WTC11 (cell line): ENCODE data around the gene PARK7. TPM values are rescaled to one million over a fixed set of nuclear protein-coding genes. Genes with fewer than 3 reads are reported as not detected.

ENCODE experiments used
- ATAC-seq: fragments of 200-7000 bp; cut with Tn5 transposase; 2 replicates; pipeline ENCODE4 v1.10.0; 2021; ENCODE audit warnings: mild to moderate bottlenecking, moderate library complexity
- Bru-seq: library from RNA; stranded (reverse); fragments of 400-500 nt; gene quantifications from one replicate; lab custom pipeline; 2021; lab: Mats Ljungman, UMichigan
- CTCF ChIA-PET: fragments of 300-600 bp; sonication (Branson Sonifier 250); formaldehyde crosslinking; loops from one replicate; lab custom pipeline; 2021; ENCODE audit warnings: antibody characterized with exemption; lab: Charles Lee
- POLR2A ChIA-PET: fragments of 350-600 bp; sonication (Branson Sonifier 250); formaldehyde crosslinking; loops from one replicate; lab custom pipeline; 2021; ENCODE audit warnings: antibody characterized with exemption; lab: Charles Lee
- DNase-seq: peaks from one replicate; pipeline ENCODE4 v3.0.0; 2021; ENCODE audit warnings: low spot score
- H3K27ac Mint-ChIP-seq: 2 replicates; pipeline ENCODE4 v1.8.0; 2021; ENCODE audit warnings: mixed read lengths
- H3K27me3 Mint-ChIP-seq: 2 replicates; pipeline ENCODE4 v1.8.0; 2021; ENCODE audit warnings: low read depth, mild to moderate bottlenecking, moderate library complexity, mixed read lengths
- H3K36me3 Mint-ChIP-seq: 2 replicates; pipeline ENCODE4 v1.8.0; 2021; ENCODE audit warnings: mixed read lengths
- H3K4me1 Mint-ChIP-seq: 2 replicates; pipeline ENCODE4 v1.8.0; 2022; ENCODE audit warnings: mixed read lengths
- H3K4me3 Mint-ChIP-seq: 2 replicates; pipeline ENCODE4 v1.8.0; 2021; ENCODE audit warnings: mild to moderate bottlenecking, moderate library complexity, mixed read lengths
- H3K9me3 Mint-ChIP-seq: 2 replicates; pipeline ENCODE4 v1.8.0; 2021; ENCODE audit warnings: mixed read lengths
- CREM ChIP-seq: sonication (generic); formaldehyde crosslinking; IDR thresholded peaks from 2 replicates; pipeline ENCODE4 v1.8.1; 2022; ENCODE audit warnings: mild to moderate bottlenecking, missing genetic modification reagents, moderate library complexity
- ELF4 ChIP-seq: sonication (generic); formaldehyde crosslinking; IDR thresholded peaks from 2 replicates; pipeline ENCODE4 v1.8.1; 2022; ENCODE audit warnings: low read depth, mild to moderate bottlenecking, moderate library complexity, missing genetic modification reagents
- EMX1 ChIP-seq: fragments of 250-450 bp; sonication (Bioruptor Pico); IDR thresholded peaks from 2 replicates; pipeline ENCODE4 v1.8.0; 2021; ENCODE audit warnings: mild to moderate bottlenecking
- ESRRA ChIP-seq: sonication (generic); formaldehyde crosslinking; IDR thresholded peaks from 2 replicates; pipeline ENCODE4 v1.8.1; 2022; ENCODE audit warnings: mild to moderate bottlenecking, missing genetic modification reagents, borderline replicate concordance
- FOXP1 ChIP-seq: sonication (generic); formaldehyde crosslinking; IDR thresholded peaks from 2 replicates; pipeline ENCODE4 v1.8.0; 2022; ENCODE audit warnings: missing genetic modification reagents, mild to moderate bottlenecking, moderate library complexity, borderline replicate concordance
- KAT7 ChIP-seq: sonication (generic); formaldehyde crosslinking; IDR thresholded peaks from 2 replicates; pipeline ENCODE4 v1.8.1; 2023; ENCODE audit warnings: missing genetic modification reagents, mild to moderate bottlenecking, borderline replicate concordance
- NFATC4 ChIP-seq: fragments of 250-450 bp; sonication (Bioruptor Pico); IDR thresholded peaks from 2 replicates; pipeline ENCODE4 v1.9.0; 2021; ENCODE audit warnings: mild to moderate bottlenecking
- NFE2L1 ChIP-seq: sonication (generic); formaldehyde crosslinking; IDR thresholded peaks from 2 replicates; pipeline ENCODE4 v1.8.1; 2023; ENCODE audit warnings: missing genetic modification reagents
- SOX15 ChIP-seq: fragments of 250-450 bp; sonication (Bioruptor Pico); IDR thresholded peaks from 2 replicates; pipeline ENCODE4 v1.9.0; 2021; ENCODE audit warnings: mild to moderate bottlenecking
- TCF7 ChIP-seq: sonication (generic); formaldehyde crosslinking; IDR thresholded peaks from 2 replicates; pipeline ENCODE4 v1.8.0; 2022; ENCODE audit warnings: mild to moderate bottlenecking, low read depth, missing genetic modification reagents, moderate library complexity
- ZNF138 ChIP-seq: sonication (generic); formaldehyde crosslinking; conservative IDR thresholded peaks from 2 replicates; pipeline ENCODE4 v1.8.1; 2022; ENCODE audit warnings: mild to moderate bottlenecking, moderate library complexity, missing genetic modification reagents
- ZNF219 ChIP-seq: sonication (generic); formaldehyde crosslinking; IDR thresholded peaks from 2 replicates; pipeline ENCODE4 v1.8.0; 2023; ENCODE audit warnings: missing genetic modification reagents, mild to moderate bottlenecking, borderline replicate concordance
- ZNF317 ChIP-seq: sonication (generic); formaldehyde crosslinking; IDR thresholded peaks from 2 replicates; pipeline ENCODE4 v1.8.1; 2023; ENCODE audit warnings: low read depth, mild to moderate bottlenecking, moderate library complexity, missing genetic modification reagents, borderline replicate concordance
- ZNF396 ChIP-seq: fragments of 250-450 bp; sonication (Bioruptor Pico); IDR thresholded peaks from 2 replicates; pipeline ENCODE4 v1.8.0; 2021; ENCODE audit warnings: mild to moderate bottlenecking, moderate library complexity, borderline replicate concordance
- ZNF423 ChIP-seq: fragments of 250-450 bp; sonication (Bioruptor Pico); IDR thresholded peaks from 2 replicates; pipeline ENCODE4 v2.1.2; 2022; ENCODE audit warnings: mild to moderate bottlenecking, moderate library complexity
- long read RNA-seq, 3 experiments: library from RNA in 1 of 3; library from capped mRNA in 1 of 3; library from polyadenylated mRNA in 1 of 3; unstranded in 2 of 3; stranded (forward) in 1 of 3; transcript quantifications; one replicate each; pipeline ENCODE4 v2.0.0, GENCODE V29; 2021
- total RNA-seq: library from RNA; stranded (reverse); gene quantifications from 3 replicates; pipeline ENCODE4 v1.2.3, GENCODE V29; 2021
- TF ChIP-seq, protein P1 (sequence below): sonication (generic); formaldehyde crosslinking; IDR thresholded peaks from 2 replicates; pipeline ENCODE4 v1.8.1; 2022; ENCODE audit warnings: low read depth, missing genetic modification reagents, borderline replicate concordance
- TF ChIP-seq, protein P2 (sequence below): fragments of 250-450 bp; sonication (Bioruptor Pico); IDR thresholded peaks from 2 replicates; pipeline ENCODE4 v1.9.0; 2021; ENCODE audit warnings: moderate library complexity, mild to moderate bottlenecking, inconsistent platforms, borderline replicate concordance
- TF ChIP-seq, protein P3 (sequence below): sonication (generic); formaldehyde crosslinking; IDR thresholded peaks from 2 replicates; pipeline ENCODE4 v1.8.1; 2022; ENCODE audit warnings: mild to moderate bottlenecking, missing genetic modification reagents, moderate library complexity, borderline replicate concordance
- TF ChIP-seq, protein P4 (sequence below): sonication (generic); formaldehyde crosslinking; IDR thresholded peaks from 2 replicates; pipeline ENCODE4 v1.8.0; 2023; ENCODE audit warnings: missing genetic modification reagents, mild to moderate bottlenecking, borderline replicate concordance
- TF ChIP-seq, protein P5 (sequence below): fragments of 250-450 bp; sonication (Bioruptor Pico); IDR thresholded peaks from 2 replicates; pipeline ENCODE4 v1.9.0; 2021; ENCODE audit warnings: mild to moderate bottlenecking
- TF ChIP-seq, protein P6 (sequence below): sonication (generic); formaldehyde crosslinking; IDR thresholded peaks from 2 replicates; pipeline ENCODE4 v1.8.0; 2023; ENCODE audit warnings: mild to moderate bottlenecking, missing genetic modification reagents

The PARK7 gene
- total RNA-seq (337 to 343 TPM (median 340 TPM) in 3 replicates), Bru-seq, nascent RNA (percentile 82 among the genes with signal in this experiment)
- long read RNA-seq, experiment 1, transcript PARK7-209 (7 exons, 1,088 nt), result major isoform, 378 of 579 reads
- long read RNA-seq, experiment 1, transcript PARK7-201 (7 exons, 949 nt), result minor isoform, 163 of 579 reads
- long read RNA-seq, experiment 1, partial matches to known transcripts, result 21 of 579 reads
- long read RNA-seq, experiment 1, other reads (novel, unspliced or antisense), result 16 of 579 reads
- long read RNA-seq, experiment 2, transcript PARK7-209 (7 exons, 1,088 nt), result major isoform, 185 of 518 reads
- long read RNA-seq, experiment 2, transcript PARK7-201 (7 exons, 949 nt), result minor isoform, 135 of 518 reads
- long read RNA-seq, experiment 2, partial matches to known transcripts, result 126 of 518 reads
- long read RNA-seq, experiment 2, other reads (novel, unspliced or antisense), result 71 of 518 reads
- long read RNA-seq, experiment 3, transcript PARK7-201 (7 exons, 949 nt), result minor isoform, 412 of 1,595 reads
- long read RNA-seq, experiment 3, transcript PARK7-209 (7 exons, 1,088 nt), result major isoform, 1,121 of 1,595 reads
- long read RNA-seq, experiment 3, partial matches to known transcripts, result 9 of 1,595 reads
- long read RNA-seq, experiment 3, other reads (novel, unspliced or antisense), result 52 of 1,595 reads

DNA sequence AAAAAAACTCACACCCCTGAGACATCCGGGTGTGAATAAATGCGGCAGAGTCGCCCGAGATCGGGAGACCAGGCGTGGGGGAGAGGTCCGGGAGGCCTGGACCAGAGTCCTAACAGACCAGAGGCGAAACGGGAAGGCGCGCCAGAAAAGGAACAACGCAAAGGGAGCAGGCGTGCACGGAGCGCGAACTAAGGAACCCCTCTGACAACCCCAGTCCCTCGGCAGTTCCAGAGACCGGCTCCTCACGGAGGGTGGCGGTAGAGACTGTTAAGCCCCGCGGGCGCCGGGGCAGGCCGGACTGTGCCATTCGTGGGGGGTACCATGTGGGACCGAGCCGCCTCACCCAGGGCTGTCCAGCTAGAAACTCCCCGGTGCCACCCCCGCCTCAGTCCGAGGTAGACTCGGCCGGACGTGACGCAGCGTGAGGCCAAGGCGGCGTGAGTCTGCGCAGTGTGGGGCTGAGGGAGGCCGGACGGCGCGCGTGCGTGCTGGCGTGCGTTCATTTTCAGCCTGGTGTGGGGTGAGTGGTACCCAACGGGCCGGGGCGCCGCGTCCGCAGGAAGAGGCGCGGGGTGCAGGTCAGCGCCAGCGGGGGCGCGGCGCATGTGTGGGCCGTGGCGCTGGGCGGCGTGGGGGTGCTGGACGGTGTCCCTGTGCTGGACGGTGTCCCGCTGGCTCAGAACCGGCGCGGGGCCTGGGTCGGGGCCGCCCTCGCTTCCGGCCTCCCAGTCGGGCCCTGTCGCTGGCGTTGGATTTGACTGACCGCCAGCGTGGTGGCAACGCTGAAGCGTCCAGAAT lies at the start of gene PARK7:
TSS of gene PARK7 (plus strand) at position 496 of the 798 bp plus-strand sequence. CDS start 1,075 bp downstream, outside the sequence.
- Mint-ChIP-seq H3K4me3 (peak within 1 kb of the TSS; percentile 100), H3K4me1 (peaks cover 11% of the 10 kb centered on the region; the same call in 1 of the 2 replicates), H3K36me3 (peaks cover 29% of the 10 kb centered on the region), H3K27me3 (peaks cover 4% of the 10 kb centered on the region; the same call in 1 of the 2 replicates), H3K9me3 (no peaks in the 10 kb centered on the region), H3K27ac (peak within 1 kb of the TSS; percentile 98)
- ChIA-PET POLR2A (interaction anchor here (0.6 kb wide), 1 partner anchor 19 kb away, joined by 3 read pairs; no protein-coding TSS in a partner anchor), CTCF (interaction anchor here (0.5 to 1.0 kb wide), 3 partner anchors 20 to 353 kb away, joined by 3 to 4 read pairs (median 3); no protein-coding TSS in a partner anchor)
- ATAC-seq, result peak; percentile 98
- DNase-seq, result peak; percentile 99
- TF ChIP-seq KAT7 (peak; percentile 89; the same call in 1 of the 2 replicates), ELF4 (CRISPR knock-in tag) (0 out of 2 replicates have a peak, but pooled peaks have one; percentile 14), CREM (CRISPR knock-in tag) (peak; percentile 96), ZNF317 (CRISPR knock-in tag) (no peak), NFATC4 (CRISPR knock-in tag) (no peak), NFE2L1 (CRISPR knock-in tag) (peak; percentile 90; the same call in 1 of the 2 replicates), ZNF219 (no peak), SOX15 (CRISPR knock-in tag) (no peak), EMX1 (no peak), ZNF396 (CRISPR knock-in tag) (no peak), ZNF138 (CRISPR knock-in tag) (no peak), FOXP1 (CRISPR knock-in tag) (peak; percentile 92), ESRRA (CRISPR knock-in tag) (peak; percentile 88; the same call in 1 of the 2 replicates), ZNF423 (CRISPR knock-in tag) (no peak), TCF7 (CRISPR knock-in tag) (peak; percentile 45; the same call in 1 of the 2 replicates)
- TF ChIP-seq, protein P1, sequence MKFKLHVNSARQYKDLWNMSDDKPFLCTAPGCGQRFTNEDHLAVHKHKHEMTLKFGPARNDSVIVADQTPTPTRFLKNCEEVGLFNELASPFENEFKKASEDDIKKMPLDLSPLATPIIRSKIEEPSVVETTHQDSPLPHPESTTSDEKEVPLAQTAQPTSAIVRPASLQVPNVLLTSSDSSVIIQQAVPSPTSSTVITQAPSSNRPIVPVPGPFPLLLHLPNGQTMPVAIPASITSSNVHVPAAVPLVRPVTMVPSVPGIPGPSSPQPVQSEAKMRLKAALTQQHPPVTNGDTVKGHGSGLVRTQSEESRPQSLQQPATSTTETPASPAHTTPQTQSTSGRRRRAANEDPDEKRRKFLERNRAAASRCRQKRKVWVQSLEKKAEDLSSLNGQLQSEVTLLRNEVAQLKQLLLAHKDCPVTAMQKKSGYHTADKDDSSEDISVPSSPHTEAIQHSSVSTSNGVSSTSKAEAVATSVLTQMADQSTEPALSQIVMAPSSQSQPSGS, result no peak
- TF ChIP-seq, protein P2, sequence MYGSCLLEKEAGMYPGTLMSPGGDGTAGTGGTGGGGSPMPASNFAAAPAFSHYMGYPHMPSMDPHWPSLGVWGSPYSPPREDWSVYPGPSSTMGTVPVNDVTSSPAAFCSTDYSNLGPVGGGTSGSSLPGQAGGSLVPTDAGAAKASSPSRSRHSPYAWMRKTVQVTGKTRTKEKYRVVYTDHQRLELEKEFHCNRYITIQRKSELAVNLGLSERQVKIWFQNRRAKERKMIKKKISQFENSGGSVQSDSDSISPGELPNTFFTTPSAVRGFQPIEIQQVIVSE (CRISPR knock-in tag), result no peak
- TF ChIP-seq, protein P3, sequence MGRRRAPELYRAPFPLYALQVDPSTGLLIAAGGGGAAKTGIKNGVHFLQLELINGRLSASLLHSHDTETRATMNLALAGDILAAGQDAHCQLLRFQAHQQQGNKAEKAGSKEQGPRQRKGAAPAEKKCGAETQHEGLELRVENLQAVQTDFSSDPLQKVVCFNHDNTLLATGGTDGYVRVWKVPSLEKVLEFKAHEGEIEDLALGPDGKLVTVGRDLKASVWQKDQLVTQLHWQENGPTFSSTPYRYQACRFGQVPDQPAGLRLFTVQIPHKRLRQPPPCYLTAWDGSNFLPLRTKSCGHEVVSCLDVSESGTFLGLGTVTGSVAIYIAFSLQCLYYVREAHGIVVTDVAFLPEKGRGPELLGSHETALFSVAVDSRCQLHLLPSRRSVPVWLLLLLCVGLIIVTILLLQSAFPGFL, result 0 out of 2 replicates have a peak, but pooled peaks have one; percentile 9
- TF ChIP-seq, protein P4, sequence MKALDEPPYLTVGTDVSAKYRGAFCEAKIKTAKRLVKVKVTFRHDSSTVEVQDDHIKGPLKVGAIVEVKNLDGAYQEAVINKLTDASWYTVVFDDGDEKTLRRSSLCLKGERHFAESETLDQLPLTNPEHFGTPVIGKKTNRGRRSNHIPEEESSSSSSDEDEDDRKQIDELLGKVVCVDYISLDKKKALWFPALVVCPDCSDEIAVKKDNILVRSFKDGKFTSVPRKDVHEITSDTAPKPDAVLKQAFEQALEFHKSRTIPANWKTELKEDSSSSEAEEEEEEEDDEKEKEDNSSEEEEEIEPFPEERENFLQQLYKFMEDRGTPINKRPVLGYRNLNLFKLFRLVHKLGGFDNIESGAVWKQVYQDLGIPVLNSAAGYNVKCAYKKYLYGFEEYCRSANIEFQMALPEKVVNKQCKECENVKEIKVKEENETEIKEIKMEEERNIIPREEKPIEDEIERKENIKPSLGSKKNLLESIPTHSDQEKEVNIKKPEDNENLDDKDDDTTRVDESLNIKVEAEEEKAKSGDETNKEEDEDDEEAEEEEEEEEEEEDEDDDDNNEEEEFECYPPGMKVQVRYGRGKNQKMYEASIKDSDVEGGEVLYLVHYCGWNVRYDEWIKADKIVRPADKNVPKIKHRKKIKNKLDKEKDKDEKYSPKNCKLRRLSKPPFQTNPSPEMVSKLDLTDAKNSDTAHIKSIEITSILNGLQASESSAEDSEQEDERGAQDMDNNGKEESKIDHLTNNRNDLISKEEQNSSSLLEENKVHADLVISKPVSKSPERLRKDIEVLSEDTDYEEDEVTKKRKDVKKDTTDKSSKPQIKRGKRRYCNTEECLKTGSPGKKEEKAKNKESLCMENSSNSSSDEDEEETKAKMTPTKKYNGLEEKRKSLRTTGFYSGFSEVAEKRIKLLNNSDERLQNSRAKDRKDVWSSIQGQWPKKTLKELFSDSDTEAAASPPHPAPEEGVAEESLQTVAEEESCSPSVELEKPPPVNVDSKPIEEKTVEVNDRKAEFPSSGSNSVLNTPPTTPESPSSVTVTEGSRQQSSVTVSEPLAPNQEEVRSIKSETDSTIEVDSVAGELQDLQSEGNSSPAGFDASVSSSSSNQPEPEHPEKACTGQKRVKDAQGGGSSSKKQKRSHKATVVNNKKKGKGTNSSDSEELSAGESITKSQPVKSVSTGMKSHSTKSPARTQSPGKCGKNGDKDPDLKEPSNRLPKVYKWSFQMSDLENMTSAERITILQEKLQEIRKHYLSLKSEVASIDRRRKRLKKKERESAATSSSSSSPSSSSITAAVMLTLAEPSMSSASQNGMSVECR (CRISPR knock-in tag), result 0 out of 2 replicates have a peak, but pooled peaks have one; percentile 16
- TF ChIP-seq, protein P5, sequence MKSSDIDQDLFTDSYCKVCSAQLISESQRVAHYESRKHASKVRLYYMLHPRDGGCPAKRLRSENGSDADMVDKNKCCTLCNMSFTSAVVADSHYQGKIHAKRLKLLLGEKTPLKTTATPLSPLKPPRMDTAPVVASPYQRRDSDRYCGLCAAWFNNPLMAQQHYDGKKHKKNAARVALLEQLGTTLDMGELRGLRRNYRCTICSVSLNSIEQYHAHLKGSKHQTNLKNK (CRISPR knock-in tag), result no peak
- TF ChIP-seq, protein P6, sequence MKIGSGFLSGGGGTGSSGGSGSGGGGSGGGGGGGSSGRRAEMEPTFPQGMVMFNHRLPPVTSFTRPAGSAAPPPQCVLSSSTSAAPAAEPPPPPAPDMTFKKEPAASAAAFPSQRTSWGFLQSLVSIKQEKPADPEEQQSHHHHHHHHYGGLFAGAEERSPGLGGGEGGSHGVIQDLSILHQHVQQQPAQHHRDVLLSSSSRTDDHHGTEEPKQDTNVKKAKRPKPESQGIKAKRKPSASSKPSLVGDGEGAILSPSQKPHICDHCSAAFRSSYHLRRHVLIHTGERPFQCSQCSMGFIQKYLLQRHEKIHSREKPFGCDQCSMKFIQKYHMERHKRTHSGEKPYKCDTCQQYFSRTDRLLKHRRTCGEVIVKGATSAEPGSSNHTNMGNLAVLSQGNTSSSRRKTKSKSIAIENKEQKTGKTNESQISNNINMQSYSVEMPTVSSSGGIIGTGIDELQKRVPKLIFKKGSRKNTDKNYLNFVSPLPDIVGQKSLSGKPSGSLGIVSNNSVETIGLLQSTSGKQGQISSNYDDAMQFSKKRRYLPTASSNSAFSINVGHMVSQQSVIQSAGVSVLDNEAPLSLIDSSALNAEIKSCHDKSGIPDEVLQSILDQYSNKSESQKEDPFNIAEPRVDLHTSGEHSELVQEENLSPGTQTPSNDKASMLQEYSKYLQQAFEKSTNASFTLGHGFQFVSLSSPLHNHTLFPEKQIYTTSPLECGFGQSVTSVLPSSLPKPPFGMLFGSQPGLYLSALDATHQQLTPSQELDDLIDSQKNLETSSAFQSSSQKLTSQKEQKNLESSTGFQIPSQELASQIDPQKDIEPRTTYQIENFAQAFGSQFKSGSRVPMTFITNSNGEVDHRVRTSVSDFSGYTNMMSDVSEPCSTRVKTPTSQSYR, result peak; percentile 67
